Heart right ventricle (tissue), 16 donors: ENCODE measurements around the gene NME3. TPM values are rescaled to one million over a fixed set of nuclear protein-coding genes. Genes with fewer than 3 reads are reported as not detected.
A peak's percentile ranks its signal among the peaks of the same experiment; 100 is the strongest.

ENCODE experiments used
- ATAC-seq, 8 donors: fragments of 200-7000 bp; cut with Tn5 transposase; one replicate each; pipeline ENCODE4 v1.9.1; 2020; ENCODE audit warnings: mild to moderate bottlenecking in 8 of 8, moderate library complexity in 8 of 8, moderate number of reproducible peaks in 1 of 8
- DNase-seq, 2 donors: peaks; one replicate each; pipeline ENCODE4 v3.0.0-alpha.2; 2020
- H3K27ac ChIP-seq, 10 donors: fragments of 200-600 bp; sonication (generic) in 2 of 10; one replicate each; pipeline versions ENCODE4 v1.5.0 to v1.8.0; 2020 to 2022; ENCODE audit warnings: mild to moderate bottlenecking in 3 of 10
- H3K27me3 ChIP-seq, 7 donors: fragments of 200-600 bp; one replicate each; pipeline ENCODE4 v1.8.0; 2021 to 2022; ENCODE audit warnings: mild to moderate bottlenecking in 2 of 7
- H3K36me3 ChIP-seq, 9 donors: fragments of 200-600 bp; sonication (generic) in 1 of 9; one replicate each; pipeline versions ENCODE4 v1.5.0 to v1.8.0; 2020 to 2022; ENCODE audit warnings: mild to moderate bottlenecking in 2 of 9
- H3K4me1 ChIP-seq, 9 donors: fragments of 200-600 bp; sonication (generic) in 1 of 9; one replicate each; pipeline versions ENCODE4 v1.5.0 to v1.8.0; 2020 to 2022; ENCODE audit warnings: mild to moderate bottlenecking in 4 of 9
- H3K4me3 ChIP-seq, 10 donors: fragments of 200-600 bp; sonication (generic) in 2 of 10; one replicate each; pipeline versions ENCODE4 v1.5.0 to v1.8.0; 2020 to 2022; ENCODE audit warnings: mild to moderate bottlenecking in 7 of 10, moderate library complexity in 2 of 10
- H3K9me3 ChIP-seq, 11 donors: fragments of 200-600 bp in 10 of 11; sonication (generic) in 2 of 11; one replicate each; pipeline versions ENCODE4 v1.5.0 to v1.8.0; 2013 to 2022; ENCODE audit warnings: mild to moderate bottlenecking in 2 of 11, control low read depth in 1 of 11, moderate library complexity in 1 of 11
- WGBS, 2 donors: extraction: QIAGEN DNeasy Blood & Tissue Kit; methylation state at CpG; one replicate each; pipeline ENCODE4 v1.1.7; 2013; ENCODE audit warnings: inconsistent platforms in 1 of 2; 5-methylcytosine and 5-hydroxymethylcytosine counted together
- intact Hi-C, 10 donors: fragments of 100-400 bp; cut with DNase I; formaldehyde crosslinking; loops; one replicate each; pipeline versions ENCODE4 v1.11.1 to v1.14.2; 2022
- polyA plus RNA-seq, 2 donors: library from polyadenylated mRNA; stranded (reverse); fragments of 200-250 nt; gene quantifications; one replicate each; pipeline ENCODE4 v1.2.3, GENCODE V29; 2013
- total RNA-seq, 10 donors: library from RNA; stranded (reverse); fragmentation: NEBNext Ultra II Directional in 3 of 10; extraction: Animal tissue kit (Norgen Biotek cat#: 25700) in 3 of 10; gene quantifications; one replicate each; pipeline versions ENCODE4 v1.2.1 to v1.2.4, GENCODE V29; 2021 to 2023
- TF ChIP-seq, protein P1 (sequence below), 9 donors: fragments of 200-600 bp; sonication (generic) in 2 of 9; IDR thresholded peaks; one replicate each; pipeline versions ENCODE4 v1.5.0 to v1.8.0; 2021 to 2022; ENCODE audit warnings: antibody characterized with exemption in 9 of 9, mild to moderate bottlenecking in 5 of 9, moderate library complexity in 1 of 9
- donor health status: Arrhythmogenic right ventricular cardiomyopathy.
- donor health status: ischemic (EF 13 %, LVEDD 7.1; RV severe dilation, severe dysfunction).
- donor health status: healthy with polysubstance abuse.
- donor health status: DM: no; HTN: yes; CAD: no.
- donor health status: DM: no; HTN: no; CAD: no.
- donor health status: ischemic (EF 25% LVEDD 6.9; RV normal size, moderate dysfunction).
- donor health status: ischemic (EF 25% LVEDD 5.7; RV mildly dilated, moderate dysfunction).
- donor health status: healthy.
- donor health status: DM: yes; HTN: yes; CAD: no.
- donor health status: Ischemic cardiomyopathy.
- donor health status: ischemic (EF 35%, LVEDD 5.7; RV mildly dilated, moderate dysfunction).
- donor health status: nonischemic (EF 11% LVEDD 7.7; RV severe dilation, severe dysfunction).
- donor health status: DM: yes; HTN: yes; CAD: no.
- donor health status: PGD.
- donor health status: ischemic (EF 29% LVEDD 5.4; RV normal size, mild dysfunction).
- donor health status: nonischemic (EF 23%, LVEDD 6.1; RV moderate dilation, normal function).

Gene NME3
- total and polyA plus RNA-seq, 12 donors: 21.8 to 176 (median 31.6) TPM

DNA sequence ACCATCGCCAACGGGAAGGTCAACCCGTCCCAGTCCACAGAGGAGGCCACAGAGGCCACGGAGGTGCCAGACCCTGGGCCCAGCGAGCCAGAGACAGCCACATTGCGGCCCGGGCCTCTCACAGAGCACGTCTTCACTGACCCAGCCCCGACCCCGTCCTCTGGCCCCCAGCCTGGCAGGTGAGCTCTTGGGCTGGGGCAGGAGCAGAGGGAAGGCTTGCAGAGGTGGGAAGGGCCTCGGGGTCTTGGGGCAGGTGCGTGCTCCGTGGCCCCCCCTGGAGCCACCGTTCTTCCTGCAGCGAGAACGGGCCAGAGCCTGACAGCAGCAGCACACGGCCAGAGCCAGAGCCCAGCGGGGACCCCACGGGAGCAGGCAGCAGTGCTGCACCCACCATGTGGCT, 5.1 kb downstream of the NME3 start:
- Histone ChIP-seq H3K27me3 (no peaks in the 10 kb centered on the region), H3K36me3 (peaks cover 0 to 83% (median 50%) of the 10 kb centered on the region in 9 donors), H3K4me1 (peaks cover 9 to 16% (median 13%) of the 10 kb centered on the region in 9 donors), H3K4me3 (no peak overlapping the region), H3K9me3 (no peaks in the 10 kb centered on the region), H3K27ac (no peak overlapping the region)
- intact Hi-C loops: loop anchor here in 1 of 10 donors (5.0 kb wide), 1 partner anchor 59 kb away; the partner anchor contains the start of gene MAPK8IP3
- DNase-seq: no peak
- 93 to 95% methylated on average over 19 of the region's 19 CpGs for WGBS, 2 donors
- no peak for ATAC-seq
- TF ChIP-seq, protein P1, sequence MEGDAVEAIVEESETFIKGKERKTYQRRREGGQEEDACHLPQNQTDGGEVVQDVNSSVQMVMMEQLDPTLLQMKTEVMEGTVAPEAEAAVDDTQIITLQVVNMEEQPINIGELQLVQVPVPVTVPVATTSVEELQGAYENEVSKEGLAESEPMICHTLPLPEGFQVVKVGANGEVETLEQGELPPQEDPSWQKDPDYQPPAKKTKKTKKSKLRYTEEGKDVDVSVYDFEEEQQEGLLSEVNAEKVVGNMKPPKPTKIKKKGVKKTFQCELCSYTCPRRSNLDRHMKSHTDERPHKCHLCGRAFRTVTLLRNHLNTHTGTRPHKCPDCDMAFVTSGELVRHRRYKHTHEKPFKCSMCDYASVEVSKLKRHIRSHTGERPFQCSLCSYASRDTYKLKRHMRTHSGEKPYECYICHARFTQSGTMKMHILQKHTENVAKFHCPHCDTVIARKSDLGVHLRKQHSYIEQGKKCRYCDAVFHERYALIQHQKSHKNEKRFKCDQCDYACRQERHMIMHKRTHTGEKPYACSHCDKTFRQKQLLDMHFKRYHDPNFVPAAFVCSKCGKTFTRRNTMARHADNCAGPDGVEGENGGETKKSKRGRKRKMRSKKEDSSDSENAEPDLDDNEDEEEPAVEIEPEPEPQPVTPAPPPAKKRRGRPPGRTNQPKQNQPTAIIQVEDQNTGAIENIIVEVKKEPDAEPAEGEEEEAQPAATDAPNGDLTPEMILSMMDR (IDR thresholded peaks at IDR 0.05): no peak

DNA sequence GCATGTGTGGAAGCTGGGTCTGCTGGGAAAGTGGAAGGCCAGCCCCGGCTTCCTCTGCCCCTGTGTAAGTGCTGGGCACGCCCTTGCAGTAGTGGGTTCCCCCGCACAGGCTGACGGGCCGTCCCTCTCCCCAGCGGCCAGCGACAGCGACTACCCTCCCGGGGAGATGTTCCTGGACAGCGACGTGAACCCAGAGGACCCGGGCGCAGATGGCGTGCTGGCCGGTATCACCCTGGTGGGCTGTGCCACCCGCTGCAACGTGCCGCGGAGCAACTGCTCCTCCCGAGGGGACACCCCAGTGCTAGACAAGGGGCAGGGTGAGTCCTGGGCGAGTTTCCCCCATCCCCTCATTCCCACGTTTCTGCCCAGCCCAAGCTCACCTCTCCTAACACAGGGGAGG, 5.5 kb downstream of the NME3 start:
- no peak for DNase-seq
- H3K27ac ChIP-seq: no peak overlapping the region
- H3K36me3 ChIP-seq: peaks cover 0 to 87% (median 54%) of the 10 kb centered on the region in 9 donors
- H3K4me1 ChIP-seq: peaks cover 7 to 15% (median 12%) of the 10 kb centered on the region in 9 donors
- no peak overlapping the region for H3K4me3 ChIP-seq
- 89 to 91% methylated on average over 22 of the region's 22 CpGs for WGBS, 2 donors
- intact Hi-C loops: loop anchor here in 1 of 10 donors (5.0 kb wide), 1 partner anchor 59 kb away; the partner anchor contains the start of gene MAPK8IP3
- ATAC-seq: no peak
- TF ChIP-seq, protein P1 (IDR thresholded peaks at IDR 0.05): no peak
- H3K9me3 ChIP-seq: no peaks in the 10 kb centered on the region
- no peaks in the 10 kb centered on the region for H3K27me3 ChIP-seq

DNA sequence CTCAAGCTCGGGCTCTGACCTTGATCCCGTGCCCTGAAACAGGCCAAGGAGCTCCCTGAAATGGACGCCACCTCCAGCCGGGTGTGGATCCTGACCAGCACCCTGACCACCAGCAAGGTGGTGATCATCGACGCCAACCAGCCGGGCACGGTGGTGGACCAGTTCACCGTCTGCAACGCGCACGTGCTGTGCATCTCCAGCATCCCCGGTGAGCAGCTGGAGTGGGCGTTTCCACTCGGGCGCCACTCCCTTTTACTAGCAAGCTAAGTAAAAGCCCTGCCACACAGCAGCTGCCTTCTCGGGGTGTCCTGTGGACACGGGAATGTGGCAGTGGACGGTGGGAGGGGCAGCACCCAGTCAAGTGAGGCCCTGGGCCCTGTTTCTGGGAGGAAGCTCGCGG, 6.4 kb downstream of the NME3 start:
- intact Hi-C loops: loop anchor here in 1 of 10 donors (5.0 kb wide), 1 partner anchor 58 kb away; the partner anchor contains the start of gene MAPK8IP3
- Histone ChIP-seq H3K36me3 (peaks cover 0 to 95% (median 61%) of the 10 kb centered on the region in 9 donors), H3K4me1 (peaks cover 0 to 7% (median 3%) of the 10 kb centered on the region in 9 donors), H3K4me3 (no peak overlapping the region), H3K9me3 (no peaks in the 10 kb centered on the region), H3K27me3 (no peaks in the 10 kb centered on the region), H3K27ac (no peak overlapping the region)
- TF ChIP-seq, protein P1 (IDR thresholded peaks at IDR 0.05): no peak
- WGBS, 2 donors: 92 to 95% methylated on average over 21 of the region's 21 CpGs
- DNase-seq (no peak), ATAC-seq (no peak)

DNA sequence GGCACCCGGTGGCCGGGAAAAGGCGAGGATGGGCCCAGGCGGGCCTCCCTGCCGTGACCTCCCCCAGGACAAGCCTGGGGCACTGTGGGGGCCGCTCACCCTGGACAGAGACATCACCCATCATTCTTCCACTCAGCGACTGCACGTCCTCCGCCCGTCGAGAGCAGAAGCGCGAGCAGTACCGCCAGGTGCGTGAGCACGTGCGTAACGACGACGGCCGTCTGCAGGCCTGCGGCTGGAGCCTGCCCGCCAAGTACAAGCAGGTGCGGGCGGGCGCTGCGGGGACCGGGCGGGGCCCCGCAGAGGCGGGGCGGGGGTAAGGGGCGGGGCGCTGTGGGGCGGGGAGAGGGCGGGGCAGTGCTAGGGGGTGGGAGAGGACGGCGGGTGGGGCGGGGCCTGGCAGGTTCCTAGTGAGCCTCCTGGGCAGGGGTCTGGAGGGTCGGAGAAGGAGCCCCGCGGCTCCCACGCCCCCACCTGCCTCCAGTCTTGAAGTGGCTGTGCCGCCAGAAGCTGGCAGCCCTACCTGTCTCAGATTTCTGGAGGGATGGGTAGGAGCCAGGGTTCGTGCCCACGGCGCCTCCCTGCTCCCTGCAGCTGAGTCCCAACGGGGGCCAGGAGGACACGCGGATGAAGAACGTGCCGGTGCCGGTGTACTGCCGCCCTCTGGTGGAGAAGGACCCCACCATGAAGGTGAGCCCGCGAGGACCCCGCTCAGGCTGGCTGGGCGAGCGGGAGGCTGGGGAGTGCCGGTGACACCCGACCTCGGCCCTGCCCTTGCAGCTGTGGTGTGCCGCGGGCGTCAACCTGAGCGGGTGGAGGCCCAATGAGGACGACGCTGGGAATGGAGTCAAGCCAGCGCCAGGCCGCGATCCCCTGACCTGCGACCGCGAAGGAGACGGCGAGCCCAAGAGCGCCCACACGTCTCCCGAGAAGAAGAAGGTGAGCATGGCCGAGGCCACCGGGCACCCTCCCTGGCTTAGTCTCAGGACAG, 7.5 kb downstream of the NME3 start:
- Histone ChIP-seq H3K27ac (no peak overlapping the region), H3K9me3 (no peaks in the 10 kb centered on the region), H3K27me3 (no peaks in the 10 kb centered on the region), H3K4me1 (no peaks in the 10 kb centered on the region), H3K4me3 (no peak overlapping the region), H3K36me3 (peaks cover 0 to 95% (median 58%) of the 10 kb centered on the region in 9 donors)
- TF ChIP-seq, protein P1 (IDR thresholded peaks at IDR 0.05): peak in 7 of 9 donors; percentile 28 to 49 (median 35)
- DNase-seq (no peak), ATAC-seq (peak in 1 of 8 donors; percentile 7)
- intact Hi-C loops: no loop called here
- WGBS, 2 donors: 72 to 79% methylated on average over 72 to 81 of the region's 81 CpGs
